Activated CD4-positive, alpha-beta T cell treated with anti-CD3 and anti-CD28 coated beads, Interleukin-10, Interleukin-2, amounts not matched to agents 100 ng/mL and 50 ng/mL, durations not matched to agents 16 hours and 8 hours (primary cell): ENCODE results near the gene KCNIP3.
"Not testable (repeated sequence)": the region's sequence is repeated elsewhere in the genome, so short reads cannot be mapped to it uniquely, and the experiment has no call there.

ENCODE experiments used
- DNase-seq: peaks from one replicate; pipeline ENCODE4 v3.0.0-alpha.2; 2020

The KCNIP3 gene

DNA sequence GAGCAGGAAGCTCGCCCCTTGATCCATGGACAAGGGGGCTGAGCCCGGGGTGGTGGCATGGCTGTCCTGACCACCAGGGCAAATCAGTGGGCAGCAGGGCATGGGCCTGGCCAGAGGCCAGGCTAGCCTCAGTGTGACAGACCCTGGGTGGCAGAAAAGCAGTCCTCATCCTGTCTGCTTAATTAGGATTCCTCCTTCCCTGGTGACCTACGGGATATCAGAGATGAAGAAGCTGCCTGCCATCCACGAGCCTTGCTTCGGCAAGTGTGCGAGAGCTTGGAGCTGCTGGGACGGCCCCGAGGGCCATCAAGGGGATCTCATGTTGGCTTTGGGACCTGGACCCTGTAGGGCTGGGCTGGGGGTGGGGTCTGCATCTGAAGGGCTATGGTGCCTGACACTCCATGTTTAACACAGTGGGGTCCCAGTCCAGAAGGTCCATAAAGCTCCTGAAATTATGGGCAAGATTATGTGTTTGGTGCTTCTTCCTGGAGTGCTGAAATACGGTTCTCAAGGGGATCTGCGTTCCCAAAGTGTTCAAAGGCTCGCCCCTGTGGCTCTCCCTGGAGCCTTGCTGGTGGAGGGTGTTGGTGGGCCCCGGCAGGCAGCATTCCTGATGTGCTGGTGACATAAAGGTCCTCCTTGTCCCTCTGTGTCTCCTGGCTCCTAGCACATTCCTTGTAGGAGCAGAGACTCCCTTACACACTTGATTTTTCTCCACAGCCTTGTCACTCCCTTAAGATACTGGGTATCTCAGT is 52.6 kb downstream of the KCNIP3 start:
- no peak for DNase-seq

DNA sequence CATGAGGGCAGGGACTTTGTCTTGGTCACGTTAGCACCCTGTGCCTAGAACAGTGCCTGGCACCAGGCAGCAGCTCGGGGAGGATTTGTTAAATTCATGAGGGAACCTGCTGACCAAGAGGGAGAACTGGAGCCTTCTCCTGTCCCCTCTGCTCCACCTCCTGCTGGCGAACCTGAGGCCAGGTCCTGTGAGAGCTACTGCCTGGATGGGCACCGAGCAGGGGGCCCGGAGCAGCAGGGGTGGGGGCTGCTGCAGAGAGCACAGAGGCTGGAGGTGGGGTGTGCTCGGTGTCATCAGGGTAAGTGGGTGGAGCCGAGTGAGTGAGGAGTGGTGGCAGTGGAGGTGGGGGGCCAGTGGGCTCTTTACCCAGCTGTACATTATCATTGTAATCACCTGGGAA is 53.2 kb downstream of the KCNIP3 start:
- DNase-seq: no peak

GRCh38 chr2:95350774-95351597 is 53.8 kb downstream of the KCNIP3 start:
- no peak for DNase-seq

- no peak for DNase-seq
Measured at GRCh38 chr2:95351598-95351915, 54.4 kb downstream of the KCNIP3 start.

DNA sequence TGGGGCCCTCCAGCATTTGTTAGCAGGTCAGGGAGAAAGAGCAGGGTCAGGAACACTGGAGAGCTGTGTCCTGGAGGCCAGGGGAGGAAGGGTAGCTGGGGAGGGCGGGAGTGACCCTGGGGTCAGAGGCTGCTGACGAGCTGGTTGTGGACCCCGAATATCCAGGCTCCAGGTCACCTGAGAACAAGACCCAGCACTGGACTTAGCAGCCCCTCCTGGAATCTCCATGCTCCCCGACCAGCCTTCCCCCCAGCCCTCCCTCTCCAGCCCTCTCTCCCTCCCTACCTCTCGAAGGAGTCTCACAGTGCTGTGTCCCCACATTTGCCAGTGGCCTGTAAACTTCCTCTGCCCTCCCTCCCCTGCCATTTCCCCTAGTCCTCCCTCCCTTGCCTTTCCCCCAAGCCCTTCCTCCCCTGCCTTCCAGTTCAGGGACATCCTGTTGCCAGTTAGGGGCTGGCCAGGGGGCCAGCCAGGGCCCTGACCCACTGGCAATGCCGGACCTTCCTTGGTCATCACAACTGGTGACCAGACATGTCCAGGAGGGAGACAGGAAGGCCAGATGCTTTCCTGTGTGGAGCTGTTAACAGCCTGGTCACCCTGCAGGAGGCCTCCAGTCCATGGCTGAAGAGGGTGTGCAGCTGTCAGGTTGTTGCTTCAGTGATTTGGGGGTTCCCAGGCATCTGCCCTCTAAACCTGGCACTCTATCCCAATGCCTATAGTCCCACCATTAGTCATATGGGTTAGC is 55.3 kb downstream of the KCNIP3 start:
- no peak for DNase-seq

GRCh38 chr2:95353055-95353575 is 56.0 kb downstream of the KCNIP3 start:
- DNase-seq: no peak

DNA sequence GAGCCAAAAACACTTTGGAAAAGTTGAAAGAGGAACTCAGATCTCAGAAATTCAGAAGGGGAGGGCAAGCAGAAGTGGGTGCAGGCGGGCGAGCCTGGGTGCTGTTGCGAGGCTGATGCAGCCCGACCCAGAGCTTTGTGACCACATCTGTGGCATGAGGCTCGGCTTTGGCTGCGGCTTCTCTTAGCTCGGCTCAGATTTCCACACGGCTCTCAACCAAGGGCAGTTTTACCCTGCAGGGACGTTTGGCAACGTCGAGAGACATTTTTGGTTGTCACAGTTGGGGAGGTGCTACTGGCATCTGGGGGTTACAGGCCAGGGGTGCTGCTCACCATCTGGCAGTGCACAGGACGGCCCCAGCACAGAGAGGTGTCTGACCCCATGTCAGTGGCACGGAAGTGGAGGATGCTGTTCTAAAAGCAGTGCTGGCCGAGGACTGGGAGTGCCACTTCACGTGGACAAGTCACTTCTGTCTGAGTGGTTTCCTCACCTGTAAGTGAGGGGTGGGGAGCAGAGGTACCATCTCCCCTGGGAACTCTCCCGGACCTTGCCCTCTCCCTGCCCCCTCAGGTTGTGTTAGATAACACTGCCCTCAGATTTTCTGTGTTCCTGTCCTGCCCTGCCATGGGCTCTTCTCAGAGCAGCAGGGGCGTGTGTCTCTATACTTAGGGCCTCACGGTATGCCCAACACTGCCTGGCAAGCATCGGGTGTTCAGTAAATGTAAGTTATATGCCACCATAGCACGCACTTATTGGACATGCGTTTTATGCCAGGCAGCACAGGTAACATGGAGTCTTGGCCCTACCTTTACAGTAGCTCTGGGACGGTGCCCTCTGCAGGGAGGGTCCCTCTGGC is 56.7 kb downstream of the KCNIP3 start:
- DNase-seq: no peak

DNA sequence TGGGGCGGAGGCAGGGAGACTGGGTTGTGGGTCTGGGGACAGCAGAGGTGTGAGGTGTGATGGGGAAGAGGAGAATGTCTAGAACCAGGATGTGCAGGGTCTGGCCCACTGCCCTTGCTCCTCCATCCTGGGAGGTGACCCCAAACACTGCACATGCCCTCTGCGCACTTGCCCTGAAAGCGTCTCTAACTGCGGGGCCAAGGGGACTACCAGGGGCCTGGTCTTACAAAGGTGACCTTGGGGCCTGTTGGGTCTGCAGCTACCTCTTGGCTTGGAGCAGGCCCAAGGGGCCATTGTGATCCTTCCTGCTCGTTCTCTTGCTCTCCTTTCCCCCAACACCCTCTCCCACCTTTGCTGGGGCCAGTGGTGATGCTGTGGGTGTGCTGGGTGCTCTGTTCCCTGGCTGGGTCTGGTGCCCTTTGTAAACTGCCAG is 57.3 kb downstream of the KCNIP3 start:
- DNase-seq: no peak

- DNase-seq: no peak
Measured at GRCh38 chr2:95354925-95355324, 57.8 kb downstream of the KCNIP3 start.

DNA sequence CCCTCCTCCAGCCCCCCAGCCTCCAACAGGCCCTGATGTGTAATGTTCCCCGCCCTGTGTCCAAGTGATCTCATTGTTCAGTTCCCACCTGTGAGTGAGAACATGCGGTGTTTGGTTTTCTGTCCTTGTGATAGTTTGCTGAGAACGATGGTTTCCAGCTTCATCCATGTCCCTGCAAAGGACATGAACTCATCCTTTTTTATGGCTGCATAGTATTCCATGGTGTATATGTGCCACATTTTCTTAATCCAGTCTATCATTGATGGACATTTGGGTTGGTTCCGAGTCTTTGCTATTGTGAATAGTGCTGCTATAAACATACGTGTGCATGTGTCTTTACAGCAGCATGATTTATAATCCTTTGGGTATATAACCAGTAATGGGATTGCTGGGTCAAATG is 58.3 kb downstream of the KCNIP3 start:
- DNase-seq: not testable (repeated sequence)

GRCh38 chr2:95356821-95357700 is 59.9 kb downstream of the KCNIP3 start:
- DNase-seq: no peak

GRCh38 chr2:95357717-95358280 is 60.7 kb downstream of the KCNIP3 start:
- no peak for DNase-seq

DNA sequence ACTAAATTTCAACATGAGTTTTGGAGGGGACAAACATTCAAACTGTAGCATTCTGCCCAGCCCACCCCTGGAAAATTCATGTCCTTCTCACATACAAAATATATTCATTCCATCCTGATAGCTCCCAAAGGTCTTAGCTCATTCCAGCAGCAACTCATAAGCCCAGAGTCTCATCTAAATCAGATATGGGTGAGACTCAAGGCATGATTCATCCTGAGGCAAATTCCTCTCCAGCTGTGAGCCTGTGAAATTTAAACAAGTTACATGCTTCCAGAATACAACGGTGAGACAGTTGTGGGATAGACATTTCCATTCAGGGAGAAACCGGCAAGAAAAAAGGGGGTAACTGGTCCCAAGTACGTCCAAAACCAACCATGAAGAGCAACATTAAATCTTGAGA is 61.9 kb downstream of the KCNIP3 start:
- DNase-seq: no peak

GRCh38 chr2:95359501-95359930 is 62.4 kb downstream of the KCNIP3 start:
- no peak for DNase-seq

DNA sequence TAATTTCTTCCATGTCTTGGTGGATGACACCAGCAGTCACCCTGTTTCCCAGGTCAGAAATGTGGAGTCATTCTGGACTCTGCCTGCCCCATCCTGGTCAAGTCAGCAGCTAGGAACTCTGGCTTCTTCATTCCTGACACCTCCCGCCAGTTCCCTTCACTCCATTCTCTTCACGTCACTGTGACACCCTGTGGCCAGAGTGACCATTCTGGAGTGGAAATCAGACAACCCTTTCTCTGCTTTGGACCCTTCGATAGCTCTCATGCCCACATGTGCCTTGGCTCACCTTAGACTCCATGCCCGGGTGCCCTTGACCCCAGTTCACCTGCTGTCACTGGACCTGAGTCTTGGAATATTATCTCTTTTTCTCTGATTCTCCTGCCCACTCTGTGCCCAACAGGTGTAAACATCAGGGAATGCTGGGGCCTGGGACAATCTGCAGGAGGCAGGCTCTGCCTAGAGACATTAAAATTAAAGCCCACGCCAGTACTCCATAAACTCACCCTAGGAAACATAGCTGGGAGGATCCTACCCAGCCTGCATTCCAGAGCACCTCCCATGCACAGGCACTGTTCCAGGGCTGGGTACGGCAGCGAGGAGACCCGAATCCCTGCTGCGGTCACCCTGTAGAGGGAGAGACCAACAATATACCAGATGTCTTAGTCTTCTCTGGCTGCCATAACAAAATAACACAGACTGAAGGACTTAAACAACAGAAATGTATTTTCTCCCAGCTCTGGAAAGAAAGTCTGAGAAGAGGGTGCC is 64.3 kb downstream of the KCNIP3 start:
- DNase-seq: no peak

GRCh38 chr2:95362486-95362885 is 65.3 kb downstream of the KCNIP3 start:
- no peak for DNase-seq

DNA sequence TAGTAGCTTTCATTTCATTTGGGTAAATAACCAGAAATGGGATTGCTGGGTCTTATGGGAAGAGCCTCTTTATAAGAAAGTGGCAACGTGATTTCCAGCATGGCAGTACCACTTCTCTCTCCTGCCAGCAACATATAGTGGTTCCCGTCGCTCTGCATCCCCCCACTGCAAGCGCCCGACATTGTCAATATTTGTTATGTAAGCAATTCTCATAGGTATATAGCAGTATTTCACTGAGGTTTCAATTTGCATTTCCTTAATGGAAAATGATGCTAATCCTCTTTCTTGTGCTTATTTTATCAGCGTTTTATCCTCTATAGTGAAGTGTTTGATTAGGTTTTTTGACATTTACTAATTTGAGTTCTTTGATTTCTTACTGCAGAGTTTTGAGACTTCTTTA is 69.4 kb downstream of the KCNIP3 start:
- no peak for DNase-seq

GRCh38 chr2:95372216-95372829 is 75.2 kb downstream of the KCNIP3 start:
- DNase-seq: no peak

DNA sequence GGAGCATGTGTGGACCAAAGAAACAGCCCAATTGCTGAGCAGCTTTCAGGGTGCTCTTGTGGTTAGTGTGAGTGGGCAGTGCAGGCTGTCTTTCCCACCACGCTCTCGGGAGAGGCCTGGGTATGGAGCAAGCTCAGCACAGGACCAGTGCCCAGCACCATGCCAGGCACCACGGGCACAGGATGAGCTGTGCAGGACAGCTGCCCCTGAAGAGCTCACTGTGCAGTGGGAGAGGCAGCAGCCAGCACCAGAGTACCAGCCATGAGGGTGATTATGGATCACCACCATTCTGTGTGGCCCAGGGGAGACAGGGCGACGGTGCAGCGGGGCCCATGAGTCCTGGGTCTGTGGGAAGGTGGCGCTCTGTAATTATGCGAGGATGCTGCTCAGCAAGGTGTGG is 75.7 kb downstream of the KCNIP3 start:
- DNase-seq: no peak

GRCh38 chr2:95374029-95374428 is 76.9 kb downstream of the KCNIP3 start:
- no peak for DNase-seq
